HepG2 (cell line): ENCODE measurements around the gene CYTH1. TPM values are rescaled to one million over a fixed set of nuclear protein-coding genes. Genes with fewer than 3 reads are reported as not detected.
A peak's percentile ranks its signal among the peaks of the same experiment; 100 is the strongest.

Source experiments
- ATAC-seq: fragments of 200-7000 bp; cut with Tn5 transposase; 3 replicates; pipeline ENCODE4 v1.9.1; 2020; ENCODE audit warnings: mild to moderate bottlenecking, moderate library complexity
- BruUV-seq: library from RNA; stranded (reverse); fragments of 400-500 nt; replicated peaks from 2 replicates; lab custom pipeline; 2021; lab: Mats Ljungman, UMichigan
- CTCF ChIA-PET: fragments of 300-600 bp; formaldehyde crosslinking; extraction: SDS; loops from one replicate; lab custom pipeline; 2021; ENCODE audit warnings: low total read pairs, inconsistent platforms, low intra/inter-chr PET ratio; lab: Yijun Ruan, JAX
- POLR2A ChIA-PET: fragments of 350-600 bp; sonication (Branson Sonifier 250); formaldehyde crosslinking; loops from one replicate; lab custom pipeline; 2020; ENCODE audit warnings: antibody characterized with exemption, inconsistent platforms; lab: Yijun Ruan, JAX
- DNase-seq: peaks from one replicate; pipeline ENCODE4 v3.0.0-alpha.2; 2015; ENCODE audit warnings: low spot score
- FAIRE-seq: peaks from 3 replicates; lab custom pipeline; 2011; peaks lifted over from hg19 to GRCh38; lab: Jason Lieb, UNC
- H2AFZ ChIP-seq: one replicate; pipeline ENCODE4 v1.6.1; 2011; ENCODE audit warnings: low read length, inconsistent platforms
- H3K27ac ChIP-seq: fragments of 300-600 bp; 3 replicates; pipeline ENCODE4 v1.8.0; 2011; ENCODE audit warnings: mixed run types, mild to moderate bottlenecking, mixed read lengths, low read length, inconsistent platforms; ENCODE audit not compliant: insufficient read depth; ENCODE audit errors: extremely low read length
- H3K27me3 ChIP-seq, 2 experiments: fragments of 200-600 bp in 1 of 2; 2 replicates in 1 of 2; 3 replicates in 1 of 2; pipeline versions ENCODE4 v1.6.0 to v1.8.0; 2011; ENCODE audit warnings: low read length in 2 of 2, mild to moderate bottlenecking in 2 of 2, moderate library complexity in 2 of 2, inconsistent platforms in 1 of 2; ENCODE audit not compliant: insufficient read depth in 2 of 2, control insufficient read depth in 1 of 2
- H3K36me3 ChIP-seq, 2 experiments: fragments of 200-600 bp in 1 of 2; replicated peaks in 1 of 2; 2 replicates in 1 of 2; 3 replicates in 1 of 2; pipeline versions ENCODE4 v1.5.1 to v1.8.0; 2011; ENCODE audit warnings: low read length in 2 of 2, inconsistent platforms in 1 of 2; ENCODE audit not compliant: insufficient read depth in 2 of 2, control insufficient read depth in 1 of 2
- H3K4me1 ChIP-seq: 2 replicates; pipeline ENCODE4 v1.5.1; 2012; ENCODE audit warnings: low read length, inconsistent platforms; ENCODE audit not compliant: insufficient read depth
- H3K4me2 ChIP-seq: 2 replicates; pipeline ENCODE4 v1.6.0; 2011; ENCODE audit warnings: low read depth, low read length, inconsistent platforms
- H3K4me3 ChIP-seq, 3 experiments: fragments of 200-600 bp in 1 of 3; sonication (generic), shearing (Covaris generic) in 1 of 3; replicated peaks in 1 of 3; 2 replicates each; pipeline ENCODE4 v1.5.1; 2011 to 2016; ENCODE audit warnings: low read length in 3 of 3, inconsistent platforms in 2 of 3, low read depth in 2 of 3, mild to moderate bottlenecking in 2 of 3, control low read depth in 1 of 3, mixed read lengths in 1 of 3; ENCODE audit not compliant: insufficient read depth in 1 of 3
- H3K79me2 ChIP-seq: one replicate; pipeline ENCODE4 v1.6.1; 2011; ENCODE audit warnings: low read length, inconsistent platforms; ENCODE audit not compliant: insufficient read depth
- H3K9ac ChIP-seq: 2 replicates; pipeline ENCODE4 v1.6.0; 2011; ENCODE audit warnings: mild to moderate bottlenecking, low read depth, low read length, inconsistent platforms; ENCODE audit not compliant: insufficient read depth
- H3K9me3 ChIP-seq: 2 replicates; pipeline ENCODE4 v1.5.1; 2012; ENCODE audit warnings: mild to moderate bottlenecking, low read length
- H4K20me1 ChIP-seq: 2 replicates; pipeline ENCODE4 v1.6.0; 2011; ENCODE audit warnings: inconsistent platforms, mild to moderate bottlenecking, low read length, moderate library complexity; ENCODE audit not compliant: insufficient read depth
- AGO2 ChIP-seq: fragments of 200-400 bp; formaldehyde crosslinking; optimal IDR thresholded peaks from 2 replicates; pipeline ENCODE3; 2017; ENCODE audit warnings: mild to moderate bottlenecking, low read depth, low read length, moderate library complexity
- EED ChIP-seq: sonication (generic); formaldehyde crosslinking; IDR thresholded peaks from 2 replicates; pipeline ENCODE4 v1.5.0; 2020; ENCODE audit warnings: mild to moderate bottlenecking, missing genetic modification reagents
- WGBS: methylation state at CpG from one replicate; pipeline ENCODE4 v1.1.6; 2017; ENCODE audit warnings: low lambda C conversion rate; 5-methylcytosine and 5-hydroxymethylcytosine counted together
- in situ Hi-C: cut with HindIII; loops from 2 replicates; pipeline ENCODE4 v1.10.0; 2017; ENCODE audit warnings: low pct_unique_long_range_greater_than_20kb; ENCODE audit not compliant: extremely low pct_ligation_motif_present
- intact Hi-C: fragments of 100-400 bp; cut with micrococcal nuclease; formaldehyde crosslinking; loops from one replicate; pipeline ENCODE4 v1.10.0; 2022; ENCODE audit not compliant: unreplicated experiment
- polyA plus RNA-seq, 8 experiments: library from polyadenylated mRNA; depleted of rRNA in 3 of 8; stranded (reverse) in 7 of 8; unstranded in 1 of 8; fragments of >200 nt; fragmentation: Illumina TruSeq in 4 of 8; extraction: Trizol in 4 of 8; gene quantifications; 2 replicates each; pipeline versions ENCODE4 v1.2.1 to v1.2.3, GENCODE V29; 2011 to 2016; ENCODE audit warnings: low read depth in 4 of 8, missing spikeins in 1 of 8, mixed read lengths in 1 of 8; ENCODE audit not compliant: insufficient read depth in 1 of 8
- total RNA-seq, 5 experiments: library from RNA; depleted of rRNA; stranded (reverse); fragments of >200 nt; fragmentation: Illumina TruSeq; extraction: Trizol; gene quantifications; 2 replicates each; pipeline ENCODE4 v1.2.3, GENCODE V29; 2016; ENCODE audit warnings: low read depth in 1 of 5
- TF ChIP-seq, protein P1 (sequence below): sonication (generic); formaldehyde crosslinking; IDR thresholded peaks from 2 replicates; pipeline ENCODE4 v1.5.1; 2020; ENCODE audit warnings: mild to moderate bottlenecking, missing genetic modification reagents, moderate library complexity
- TF ChIP-seq, protein P2 (sequence below): sonication (generic); formaldehyde crosslinking; IDR thresholded peaks from 2 replicates; pipeline ENCODE4 v1.4.0; 2020; ENCODE audit warnings: mild to moderate bottlenecking, missing genetic modification reagents
- TF ChIP-seq, protein P3 (sequence below): sonication (generic); formaldehyde crosslinking; IDR thresholded peaks from 2 replicates; pipeline ENCODE4 v1.4.0; 2020; ENCODE audit warnings: missing genetic modification reagents, borderline replicate concordance

The CYTH1 gene
- total and polyA plus RNA-seq, 2 of the 13 experiments (the other 11 are each of a cell fraction or from before 2014, with no cell fraction given), result 20.1 to 48.9 TPM

DNA sequence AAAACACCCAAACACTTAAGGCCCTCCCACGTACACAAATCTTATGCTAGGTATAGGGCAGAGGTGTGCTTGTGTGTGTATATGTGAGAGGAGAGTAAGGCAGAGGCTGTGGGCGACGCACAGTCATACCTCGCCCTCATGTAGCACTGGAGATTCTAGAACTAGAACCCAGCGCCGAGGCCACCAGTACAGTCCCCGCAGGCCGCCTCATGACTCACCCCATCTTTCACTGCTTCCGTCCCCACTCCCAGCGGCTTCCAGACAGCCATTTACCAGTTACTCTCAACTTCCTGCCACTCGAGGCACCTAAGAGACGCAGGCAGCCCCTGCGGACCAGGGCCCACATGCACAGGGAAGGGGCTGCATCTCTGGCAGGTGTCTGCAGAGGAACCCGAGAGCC lies 23.2 kb upstream of the CYTH1 start:
- Histone ChIP-seq H3K79me2 (no peaks in the 10 kb centered on the region), H3K27me3 (no peaks in the 10 kb centered on the region), H3K9ac (no peak overlapping the region), H3K4me1 (no peaks in the 10 kb centered on the region), H2AFZ (no peak overlapping the region), H3K4me2 (no peak overlapping the region), H4K20me1 (no peaks in the 10 kb centered on the region), H3K4me3 (no peak overlapping the region), H3K36me3 (peaks cover 68 to 89% of the 10 kb centered on the region in 2 experiments), H3K9me3 (no peaks in the 10 kb centered on the region), H3K27ac (no peak overlapping the region)
- POLR2A ChIA-PET, result no interaction called here
- intact Hi-C loops (no loop called here), in situ Hi-C loops (no loop called here)
- BruUV-seq, result no TSS peak
- WGBS, result 95% methylated on average over 14 of the region's 14 CpGs
- ATAC-seq, result no peak
- no peak for DNase-seq
- TF ChIP-seq AGO2, result peak; percentile 40
- TF ChIP-seq EED (CRISPR knock-in tag), result no peak
- TF ChIP-seq, protein P1, sequence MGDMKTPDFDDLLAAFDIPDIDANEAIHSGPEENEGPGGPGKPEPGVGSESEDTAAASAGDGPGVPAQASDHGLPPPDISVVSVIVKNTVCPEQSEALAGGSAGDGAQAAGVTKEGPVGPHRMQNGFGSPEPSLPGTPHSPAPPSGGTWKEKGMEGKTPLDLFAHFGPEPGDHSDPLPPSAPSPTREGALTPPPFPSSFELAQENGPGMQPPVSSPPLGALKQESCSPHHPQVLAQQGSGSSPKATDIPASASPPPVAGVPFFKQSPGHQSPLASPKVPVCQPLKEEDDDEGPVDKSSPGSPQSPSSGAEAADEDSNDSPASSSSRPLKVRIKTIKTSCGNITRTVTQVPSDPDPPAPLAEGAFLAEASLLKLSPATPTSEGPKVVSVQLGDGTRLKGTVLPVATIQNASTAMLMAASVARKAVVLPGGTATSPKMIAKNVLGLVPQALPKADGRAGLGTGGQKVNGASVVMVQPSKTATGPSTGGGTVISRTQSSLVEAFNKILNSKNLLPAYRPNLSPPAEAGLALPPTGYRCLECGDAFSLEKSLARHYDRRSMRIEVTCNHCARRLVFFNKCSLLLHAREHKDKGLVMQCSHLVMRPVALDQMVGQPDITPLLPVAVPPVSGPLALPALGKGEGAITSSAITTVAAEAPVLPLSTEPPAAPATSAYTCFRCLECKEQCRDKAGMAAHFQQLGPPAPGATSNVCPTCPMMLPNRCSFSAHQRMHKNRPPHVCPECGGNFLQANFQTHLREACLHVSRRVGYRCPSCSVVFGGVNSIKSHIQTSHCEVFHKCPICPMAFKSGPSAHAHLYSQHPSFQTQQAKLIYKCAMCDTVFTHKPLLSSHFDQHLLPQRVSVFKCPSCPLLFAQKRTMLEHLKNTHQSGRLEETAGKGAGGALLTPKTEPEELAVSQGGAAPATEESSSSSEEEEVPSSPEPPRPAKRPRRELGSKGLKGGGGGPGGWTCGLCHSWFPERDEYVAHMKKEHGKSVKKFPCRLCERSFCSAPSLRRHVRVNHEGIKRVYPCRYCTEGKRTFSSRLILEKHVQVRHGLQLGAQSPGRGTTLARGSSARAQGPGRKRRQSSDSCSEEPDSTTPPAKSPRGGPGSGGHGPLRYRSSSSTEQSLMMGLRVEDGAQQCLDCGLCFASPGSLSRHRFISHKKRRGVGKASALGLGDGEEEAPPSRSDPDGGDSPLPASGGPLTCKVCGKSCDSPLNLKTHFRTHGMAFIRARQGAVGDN, result no peak
- TF ChIP-seq, protein P2, sequence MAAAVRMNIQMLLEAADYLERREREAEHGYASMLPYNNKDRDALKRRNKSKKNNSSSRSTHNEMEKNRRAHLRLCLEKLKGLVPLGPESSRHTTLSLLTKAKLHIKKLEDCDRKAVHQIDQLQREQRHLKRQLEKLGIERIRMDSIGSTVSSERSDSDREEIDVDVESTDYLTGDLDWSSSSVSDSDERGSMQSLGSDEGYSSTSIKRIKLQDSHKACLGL (CRISPR knock-in tag), result no peak
- TF ChIP-seq, protein P3, sequence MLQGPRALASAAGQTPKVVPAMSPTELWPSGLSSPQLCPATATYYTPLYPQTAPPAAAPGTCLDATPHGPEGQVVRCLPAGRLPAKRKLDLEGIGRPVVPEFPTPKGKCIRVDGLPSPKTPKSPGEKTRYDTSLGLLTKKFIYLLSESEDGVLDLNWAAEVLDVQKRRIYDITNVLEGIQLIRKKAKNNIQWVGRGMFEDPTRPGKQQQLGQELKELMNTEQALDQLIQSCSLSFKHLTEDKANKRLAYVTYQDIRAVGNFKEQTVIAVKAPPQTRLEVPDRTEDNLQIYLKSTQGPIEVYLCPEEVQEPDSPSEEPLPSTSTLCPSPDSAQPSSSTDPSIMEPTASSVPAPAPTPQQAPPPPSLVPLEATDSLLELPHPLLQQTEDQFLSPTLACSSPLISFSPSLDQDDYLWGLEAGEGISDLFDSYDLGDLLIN (CRISPR knock-in tag), result no peak
- FAIRE-seq, result no peak
- CTCF ChIA-PET, result no interaction called here
